GM10266 (cell line): ENCODE data around the gene PLEKHA6.

Source experiments
- DNase-seq: peaks from one replicate; pipeline ENCODE4 v3.0.0; 2012; ENCODE audit errors: extremely low spot score
- TF ChIP-seq, protein P1 (sequence below): IDR thresholded peaks from 2 replicates; pipeline ENCODE4 v1.5.1; 2012; ENCODE audit warnings: mild to moderate bottlenecking, low read depth; ENCODE audit not compliant: control insufficient read depth, insufficient read depth; ENCODE audit errors: missing control alignments

PLEKHA6 gene

DNA sequence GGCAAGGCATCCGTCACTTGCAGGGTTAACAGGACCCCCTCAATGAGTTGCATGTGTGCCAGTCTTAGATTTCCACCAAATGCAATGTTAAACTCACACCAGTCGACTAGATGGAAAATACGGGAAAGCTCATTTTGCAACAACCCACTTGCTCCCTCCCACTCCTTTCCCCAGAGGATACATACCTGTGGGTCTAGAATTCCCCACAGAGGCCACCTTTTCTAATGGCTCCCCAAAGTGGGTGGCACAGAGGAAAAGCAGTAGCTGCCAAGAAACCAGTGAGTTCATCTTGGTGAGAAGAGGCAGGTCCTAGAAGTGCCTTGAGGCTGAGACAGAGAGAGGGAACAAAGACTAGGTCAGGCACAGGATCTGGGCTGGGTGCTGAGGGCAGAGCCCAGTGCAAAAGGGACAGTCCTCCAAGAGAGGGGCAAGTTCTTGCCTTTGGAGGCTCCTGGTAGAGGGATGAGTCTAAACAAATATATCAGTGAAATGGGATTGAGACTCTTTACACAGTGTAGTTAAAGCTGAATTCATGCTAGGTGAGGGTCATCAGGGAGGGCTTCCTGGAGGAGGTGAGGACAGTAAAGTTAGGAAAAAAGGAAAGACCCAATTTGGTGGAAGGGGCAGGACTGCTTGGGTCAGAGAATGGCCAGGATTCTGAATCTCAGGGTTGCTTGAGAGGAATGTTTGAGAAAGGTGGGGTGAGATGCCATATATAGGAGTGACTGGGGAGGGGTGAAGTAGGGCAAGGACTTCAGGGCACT lies 167.0 kb downstream of the PLEKHA6 start:
- TF ChIP-seq, protein P1, sequence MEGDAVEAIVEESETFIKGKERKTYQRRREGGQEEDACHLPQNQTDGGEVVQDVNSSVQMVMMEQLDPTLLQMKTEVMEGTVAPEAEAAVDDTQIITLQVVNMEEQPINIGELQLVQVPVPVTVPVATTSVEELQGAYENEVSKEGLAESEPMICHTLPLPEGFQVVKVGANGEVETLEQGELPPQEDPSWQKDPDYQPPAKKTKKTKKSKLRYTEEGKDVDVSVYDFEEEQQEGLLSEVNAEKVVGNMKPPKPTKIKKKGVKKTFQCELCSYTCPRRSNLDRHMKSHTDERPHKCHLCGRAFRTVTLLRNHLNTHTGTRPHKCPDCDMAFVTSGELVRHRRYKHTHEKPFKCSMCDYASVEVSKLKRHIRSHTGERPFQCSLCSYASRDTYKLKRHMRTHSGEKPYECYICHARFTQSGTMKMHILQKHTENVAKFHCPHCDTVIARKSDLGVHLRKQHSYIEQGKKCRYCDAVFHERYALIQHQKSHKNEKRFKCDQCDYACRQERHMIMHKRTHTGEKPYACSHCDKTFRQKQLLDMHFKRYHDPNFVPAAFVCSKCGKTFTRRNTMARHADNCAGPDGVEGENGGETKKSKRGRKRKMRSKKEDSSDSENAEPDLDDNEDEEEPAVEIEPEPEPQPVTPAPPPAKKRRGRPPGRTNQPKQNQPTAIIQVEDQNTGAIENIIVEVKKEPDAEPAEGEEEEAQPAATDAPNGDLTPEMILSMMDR = no peak
- DNase-seq = no peak

DNA sequence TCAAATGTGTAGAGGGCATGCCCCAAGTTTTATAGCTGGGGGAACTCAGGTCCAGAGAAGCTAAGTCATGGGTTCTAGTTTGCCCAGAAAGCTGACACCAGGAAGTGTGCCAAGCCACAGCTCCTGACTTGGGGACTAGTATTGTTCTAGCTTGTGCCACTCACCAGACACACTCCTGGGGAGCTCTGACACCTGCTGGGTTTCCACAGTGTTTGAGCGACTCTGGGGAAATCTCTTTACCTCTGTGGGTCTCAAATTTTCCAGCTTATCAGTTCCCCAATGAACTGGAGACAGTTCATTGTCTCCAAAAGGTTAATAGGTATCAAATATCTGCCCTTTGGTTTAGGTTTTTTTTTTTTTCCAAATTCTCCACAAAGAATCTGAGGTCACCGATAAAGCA lies 167.7 kb downstream of the PLEKHA6 start:
- TF ChIP-seq, protein P1 = no peak
- DNase-seq = no peak

DNA sequence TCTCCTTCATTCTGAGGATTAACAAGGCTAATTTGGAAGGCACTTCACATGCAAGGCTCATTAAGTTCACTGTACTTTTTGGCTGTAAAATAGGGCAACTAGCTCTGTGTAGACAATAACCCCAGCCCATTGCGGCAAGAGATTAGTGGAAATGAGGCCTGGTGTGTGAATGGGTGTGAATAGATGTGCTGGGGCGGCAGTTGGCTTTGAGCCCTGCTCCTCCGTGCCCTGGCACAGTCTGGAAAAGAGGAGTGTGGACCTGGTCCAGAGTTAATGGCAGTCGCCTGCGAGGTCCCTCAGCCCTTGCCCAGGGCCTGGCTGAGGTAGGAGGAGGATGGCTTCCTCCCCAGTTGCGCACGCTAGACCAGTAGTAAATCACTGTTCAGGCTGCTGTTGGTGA lies 168.3 kb downstream of the PLEKHA6 start:
- DNase-seq = no peak
- TF ChIP-seq, protein P1 = no peak

DNA sequence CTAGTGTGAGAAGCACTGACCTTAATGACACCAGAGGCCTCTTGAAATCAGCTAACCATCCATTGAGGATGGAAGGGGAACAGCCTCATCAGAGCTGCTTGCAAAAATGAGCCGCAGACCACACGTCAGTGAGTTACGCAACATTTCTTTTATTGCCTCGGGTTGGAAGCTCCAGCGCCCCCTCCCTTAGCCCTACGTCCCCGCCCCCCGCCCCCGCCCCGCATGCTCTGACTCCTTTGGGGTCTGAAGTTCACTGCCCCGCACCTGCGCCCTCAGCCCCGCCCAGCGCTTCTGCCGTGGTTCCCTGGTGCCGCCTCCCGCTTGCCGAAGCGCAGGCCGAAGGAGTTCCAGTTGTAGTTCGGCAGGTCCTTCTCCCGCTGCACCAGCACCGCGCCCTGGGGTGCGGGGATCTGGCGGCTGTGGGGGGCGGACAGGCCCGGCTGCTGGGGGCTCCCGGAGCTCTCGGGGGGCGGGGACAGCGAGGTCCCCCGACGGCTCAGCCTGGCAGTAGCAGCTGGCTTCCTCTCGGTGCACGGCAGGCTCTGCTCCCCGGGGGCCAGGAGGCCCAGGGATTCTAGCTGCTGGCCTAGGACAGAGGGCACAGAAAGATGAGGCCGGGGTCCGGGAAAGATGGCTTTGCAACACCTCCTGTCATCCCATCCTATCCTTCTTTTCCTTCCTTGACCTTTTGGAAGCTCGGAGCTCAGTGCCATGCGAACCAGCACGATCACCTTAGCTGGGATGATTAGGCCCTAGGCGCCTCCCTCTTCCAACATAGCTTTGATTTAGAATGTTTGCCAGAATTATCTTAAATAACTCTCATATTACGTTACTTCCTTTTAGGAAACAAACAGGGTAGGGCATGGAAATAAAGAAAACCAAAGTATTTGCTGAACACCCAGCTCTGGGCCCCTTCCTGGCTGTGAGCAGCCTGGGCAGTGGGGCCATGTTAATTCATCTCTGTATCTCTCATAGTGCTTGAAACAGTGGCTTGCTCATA lies 169.2 kb downstream of the PLEKHA6 start:
- no peak for DNase-seq
- TF ChIP-seq, protein P1 = no peak

DNA sequence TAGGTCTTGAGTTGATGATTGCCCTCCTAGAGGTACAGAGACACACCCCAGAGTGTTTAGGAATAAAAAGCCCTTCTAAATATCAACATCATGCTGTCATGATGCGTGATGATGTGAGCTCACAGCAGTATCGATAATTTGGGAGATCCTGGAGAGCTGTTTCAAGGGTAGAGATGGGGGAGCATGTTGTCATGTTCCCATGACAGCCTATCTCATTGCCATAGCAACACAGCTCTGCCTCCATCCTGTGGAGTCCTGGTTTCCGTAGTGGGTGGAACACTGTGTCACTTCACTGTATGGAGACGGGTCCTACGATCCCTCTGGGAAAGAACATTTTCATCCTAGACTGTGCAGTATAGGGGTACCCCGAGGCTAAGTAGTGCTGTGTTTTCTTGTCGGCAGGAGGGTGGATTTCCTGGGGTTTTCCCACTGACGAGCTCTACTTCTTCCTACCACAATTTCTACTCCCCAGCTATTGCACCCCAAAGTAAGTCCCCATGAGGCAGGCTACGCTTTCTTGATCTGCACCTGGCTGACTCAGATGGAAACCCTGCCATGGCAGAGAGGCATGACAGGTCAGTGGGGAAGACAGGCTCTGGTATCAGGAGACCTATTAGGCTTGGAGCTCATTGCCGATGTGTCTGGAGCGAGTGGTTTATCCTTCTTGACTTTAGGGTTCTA lies 170.6 kb downstream of the PLEKHA6 start:
- TF ChIP-seq, protein P1 = no peak
- peak; percentile 51 for DNase-seq

DNA sequence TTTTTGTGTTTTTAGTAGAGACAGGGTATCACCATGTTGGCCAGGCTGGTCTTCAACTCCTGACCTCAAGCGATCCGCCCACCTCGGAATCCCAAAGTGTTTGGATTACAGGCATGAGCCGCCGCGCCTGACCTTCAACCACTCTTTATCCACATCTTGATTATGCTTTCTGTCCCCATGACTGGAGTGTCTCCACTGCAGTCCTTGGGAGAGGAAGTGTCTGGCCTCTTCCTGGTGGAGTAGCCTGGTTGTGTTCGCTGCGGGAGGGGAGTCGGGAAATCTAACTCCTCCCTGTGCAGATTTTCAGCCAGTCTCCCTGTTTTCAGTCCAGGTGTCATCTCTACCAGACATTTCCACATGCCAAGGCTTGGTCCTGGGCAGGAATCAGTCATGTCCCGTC lies 173.1 kb downstream of the PLEKHA6 start:
- TF ChIP-seq, protein P1 = no peak
- no peak for DNase-seq
